H9 (cell line): ENCODE results near the gene CHST1. TPM values are rescaled to one million over a fixed set of nuclear protein-coding genes. Genes with fewer than 3 reads are reported as not detected.

Experiments
- DNase-seq: peaks from one replicate; pipeline ENCODE4 v3.0.0-alpha.2; 2017
- H2AFZ ChIP-seq: one replicate; pipeline ENCODE4 v1.6.1; 2013; ENCODE audit warnings: mild to moderate bottlenecking, low read length, control low read depth, moderate library complexity
- H2AK5ac ChIP-seq: 2 replicates; pipeline ENCODE4 v1.6.1; 2013; ENCODE audit warnings: low read length, control low read depth, mixed read lengths; ENCODE audit not compliant: insufficient read length
- H2BK120ac ChIP-seq: one replicate; pipeline ENCODE4 v1.6.1; 2013; ENCODE audit warnings: low read depth, mild to moderate bottlenecking, low read length, control low read depth, inconsistent platforms; ENCODE audit not compliant: poor library complexity, severe bottlenecking
- H2BK12ac ChIP-seq: 2 replicates; pipeline ENCODE4 v1.6.1; 2013; ENCODE audit warnings: low read length, control low read depth, mixed read lengths, low read depth; ENCODE audit not compliant: insufficient read length
- H2BK15ac ChIP-seq: 2 replicates; pipeline ENCODE4 v1.6.1; 2013; ENCODE audit warnings: low read depth, low read length, control low read depth
- H2BK20ac ChIP-seq: one replicate; pipeline ENCODE4 v1.6.1; 2013; ENCODE audit warnings: low read depth, mild to moderate bottlenecking, low read length, control low read depth, inconsistent platforms; ENCODE audit not compliant: poor library complexity, severe bottlenecking
- H2BK5ac ChIP-seq: 2 replicates; pipeline ENCODE4 v1.6.1; 2013; ENCODE audit warnings: low read length, control low read depth, mixed read lengths; ENCODE audit not compliant: insufficient read length
- H3K14ac ChIP-seq: 2 replicates; pipeline ENCODE4 v1.6.1; 2013; ENCODE audit warnings: low read length, control low read depth; ENCODE audit not compliant: insufficient read depth
- H3K18ac ChIP-seq: 2 replicates; pipeline ENCODE4 v1.6.1; 2013; ENCODE audit warnings: low read depth, mild to moderate bottlenecking, mixed read lengths, low read length, control low read depth; ENCODE audit not compliant: insufficient read length
- H3K23ac ChIP-seq: 2 replicates; pipeline ENCODE4 v1.6.1; 2013; ENCODE audit warnings: low read length, control low read depth, mixed read lengths, low read depth; ENCODE audit not compliant: insufficient read length
- H3K23me2 ChIP-seq: 2 replicates; pipeline ENCODE4 v1.6.1; 2013; ENCODE audit warnings: low read depth, mild to moderate bottlenecking, mixed read lengths, low read length, control low read depth; ENCODE audit not compliant: insufficient read length, poor library complexity, severe bottlenecking
- H3K27ac ChIP-seq: 2 replicates; pipeline ENCODE4 v1.5.1; 2013; ENCODE audit warnings: low read length, control low read depth, mixed read lengths, low read depth; ENCODE audit not compliant: insufficient read length
- H3K27me3 ChIP-seq: 2 replicates; pipeline ENCODE4 v1.6.1; 2013; ENCODE audit warnings: low read length, control low read depth, inconsistent platforms; ENCODE audit not compliant: insufficient read depth
- H3K4ac ChIP-seq: 2 replicates; pipeline ENCODE4 v1.6.1; 2013; ENCODE audit warnings: low read depth, mild to moderate bottlenecking, control low read depth, inconsistent platforms, low read length, moderate library complexity
- H3K4me1 ChIP-seq: 2 replicates; pipeline ENCODE4 v1.6.1; 2013; ENCODE audit warnings: low read length, control low read depth, inconsistent platforms; ENCODE audit not compliant: insufficient read depth
- H3K4me2 ChIP-seq: 2 replicates; pipeline ENCODE4 v1.6.1; 2013; ENCODE audit warnings: low read length, control low read depth, mixed read lengths; ENCODE audit not compliant: insufficient read length, insufficient read depth
- H3K56ac ChIP-seq: 2 replicates; pipeline ENCODE4 v1.6.1; 2013; ENCODE audit warnings: low read depth, mild to moderate bottlenecking, mixed read lengths, low read length, control low read depth; ENCODE audit not compliant: insufficient read length
- H3K79me1 ChIP-seq: 2 replicates; pipeline ENCODE4 v1.6.1; 2013; ENCODE audit warnings: low read depth, mild to moderate bottlenecking, moderate library complexity, low read length, control low read depth, inconsistent platforms; ENCODE audit not compliant: insufficient read depth, poor library complexity, severe bottlenecking
- H3K79me2 ChIP-seq: 2 replicates; pipeline ENCODE4 v1.6.1; 2013; ENCODE audit warnings: low read length, control low read depth, inconsistent platforms; ENCODE audit not compliant: insufficient read depth
- H3K9ac ChIP-seq: 2 replicates; pipeline ENCODE4 v1.6.1; 2013; ENCODE audit warnings: low read length, control low read depth, mixed read lengths; ENCODE audit not compliant: insufficient read length; ENCODE audit errors: extremely low read depth
- H3K9me3 ChIP-seq: one replicate; pipeline ENCODE4 v1.6.1; 2013; ENCODE audit warnings: low read depth, low read length, inconsistent platforms; ENCODE audit not compliant: control insufficient read depth
- H3T11ph ChIP-seq: one replicate; pipeline ENCODE4 v1.6.1; 2013; ENCODE audit warnings: mild to moderate bottlenecking, low read length, control low read depth, inconsistent platforms
- H4K20me1 ChIP-seq: one replicate; pipeline ENCODE4 v1.6.1; 2013; ENCODE audit not compliant: control insufficient read depth, insufficient read length, insufficient read depth
- H4K5ac ChIP-seq: 2 replicates; pipeline ENCODE4 v1.6.1; 2013; ENCODE audit warnings: low read depth, mild to moderate bottlenecking, mixed read lengths, low read length, control low read depth; ENCODE audit not compliant: insufficient read length
- H4K8ac ChIP-seq: replicated peaks from 2 replicates; pipeline ENCODE4 v1.6.1; 2013; ENCODE audit warnings: low read length, control low read depth, mixed read lengths, low read depth; ENCODE audit not compliant: insufficient read length
- H4K91ac ChIP-seq: 2 replicates; pipeline ENCODE4 v1.6.1; 2013; ENCODE audit warnings: low read depth, mild to moderate bottlenecking, moderate library complexity, mixed read lengths, low read length, control low read depth; ENCODE audit not compliant: insufficient read length
- H3K27ac Mint-ChIP-seq, 3 experiments: 2 replicates in 2 of 3; 3 replicates in 1 of 3; pipeline ENCODE4 v1.8.0; 2020 to 2021; ENCODE audit warnings: mixed read lengths in 3 of 3, mild to moderate bottlenecking in 1 of 3, moderate library complexity in 1 of 3
- H3K27me3 Mint-ChIP-seq: 2 replicates; pipeline ENCODE4 v1.8.0; 2021; ENCODE audit warnings: low read depth, mild to moderate bottlenecking, moderate library complexity, mixed read lengths
- H3K36me3 Mint-ChIP-seq, 3 experiments: 2 replicates in 2 of 3; 3 replicates in 1 of 3; pipeline ENCODE4 v1.8.0; 2020 to 2021; ENCODE audit warnings: low read depth in 3 of 3, mixed read lengths in 3 of 3; ENCODE audit not compliant: insufficient read depth in 1 of 3
- H3K4me1 Mint-ChIP-seq, 2 experiments: 2 replicates each; pipeline ENCODE4 v1.8.0; 2020; ENCODE audit warnings: mixed read lengths in 2 of 2
- H3K4me3 Mint-ChIP-seq, 2 experiments: 2 replicates in 1 of 2; 3 replicates in 1 of 2; pipeline ENCODE4 v1.8.0; 2020 to 2021; ENCODE audit warnings: mild to moderate bottlenecking in 2 of 2, mixed read lengths in 2 of 2, moderate library complexity in 1 of 2
- H3K9me3 Mint-ChIP-seq, 2 experiments: 2 replicates in 1 of 2; 3 replicates in 1 of 2; pipeline ENCODE4 v1.8.0; 2020; ENCODE audit warnings: mild to moderate bottlenecking in 2 of 2, mixed read lengths in 2 of 2, moderate library complexity in 1 of 2
- WGBS: extraction: QIAGEN DNeasy Blood & Tissue Kit; methylation state at CpG from one replicate; pipeline ENCODE4 v1.1.7; 2013; ENCODE audit warnings: missing lambda C conversion rate, low lambda C conversion rate, mixed read lengths; ENCODE audit not compliant: insufficient read length; ENCODE audit errors: extremely low coverage; 5-methylcytosine and 5-hydroxymethylcytosine counted together
- total RNA-seq: library from RNA; stranded (reverse); gene quantifications from 2 replicates; pipeline ENCODE4 v1.2.1, GENCODE V29; 2021
- TF ChIP-seq, protein P1 (sequence below): fragments of 200-600 bp; sonication (generic); conservative IDR thresholded peaks from 3 replicates; pipeline ENCODE4 v1.8.0; 2021; ENCODE audit warnings: antibody characterized with exemption, mild to moderate bottlenecking

Gene CHST1
- total RNA-seq, 1 experiment from 2014 or later = 0.57 TPM

DNA sequence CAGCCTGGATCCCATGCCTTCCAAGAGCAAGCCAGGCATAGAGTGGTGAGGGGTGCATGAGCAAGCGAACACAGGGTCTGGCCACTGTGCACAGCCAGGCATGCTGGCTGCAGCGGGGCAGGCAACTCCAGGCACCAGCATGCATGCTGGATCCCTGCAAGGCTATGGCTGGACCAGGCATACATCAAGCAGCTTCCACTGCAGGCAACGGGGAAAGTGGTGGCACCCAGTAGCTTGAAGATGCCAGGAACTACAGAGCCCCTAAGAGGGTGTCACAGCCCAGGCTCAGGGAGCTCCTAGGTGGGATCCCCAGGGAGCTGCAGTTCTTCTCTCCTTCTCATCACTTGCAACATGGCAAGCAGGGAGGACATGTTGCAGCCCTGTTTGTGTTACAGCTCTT is 45.2 kb downstream of the CHST1 start:
- WGBS = no CpG with 5 or more reads among the region's 3 CpGs
- Histone ChIP-seq H3K14ac (no peak overlapping the region), H3K27ac (no peak overlapping the region), H4K91ac (no peak overlapping the region), H2AK5ac (no peak overlapping the region), H3K27me3 (no peaks in the 10 kb centered on the region), H3K18ac (no peak overlapping the region), H3K23me2 (no peaks in the 10 kb centered on the region), H4K8ac (no peak overlapping the region), H4K20me1 (no peaks in the 10 kb centered on the region), H3K79me2 (no peaks in the 10 kb centered on the region), H2BK5ac (no peak overlapping the region), H2BK15ac (no peak overlapping the region), H2AFZ (no peak overlapping the region), H3K4me2 (no peak overlapping the region), H3K56ac (no peak overlapping the region), H3K4ac (no peak overlapping the region), H2BK20ac (no peak overlapping the region), H3K23ac (no peak overlapping the region), H2BK12ac (no peak overlapping the region), H3K79me1 (no peaks in the 10 kb centered on the region), H2BK120ac (no peak overlapping the region), H3K4me1 (no peaks in the 10 kb centered on the region), H3K9me3 (no peaks in the 10 kb centered on the region), H3T11ph (no peak overlapping the region), H3K9ac (no peak overlapping the region), H4K5ac (no peak overlapping the region)
- no peak for DNase-seq
- Mint-ChIP-seq H3K36me3 (peaks cover 0 to 2% (median 2%) of the 10 kb centered on the region in 3 experiments; a peak in 2 of 7 replicates), H3K9me3 (peaks cover 2 to 9% of the 10 kb centered on the region in 2 experiments; a peak in 3 of 5 replicates), H3K27ac (no peak overlapping the region), H3K27me3 (peaks cover 6% of the 10 kb centered on the region), H3K4me1 (peaks cover 12 to 15% of the 10 kb centered on the region in 2 experiments), H3K4me3 (no peak overlapping the region)
- TF ChIP-seq, protein P1, sequence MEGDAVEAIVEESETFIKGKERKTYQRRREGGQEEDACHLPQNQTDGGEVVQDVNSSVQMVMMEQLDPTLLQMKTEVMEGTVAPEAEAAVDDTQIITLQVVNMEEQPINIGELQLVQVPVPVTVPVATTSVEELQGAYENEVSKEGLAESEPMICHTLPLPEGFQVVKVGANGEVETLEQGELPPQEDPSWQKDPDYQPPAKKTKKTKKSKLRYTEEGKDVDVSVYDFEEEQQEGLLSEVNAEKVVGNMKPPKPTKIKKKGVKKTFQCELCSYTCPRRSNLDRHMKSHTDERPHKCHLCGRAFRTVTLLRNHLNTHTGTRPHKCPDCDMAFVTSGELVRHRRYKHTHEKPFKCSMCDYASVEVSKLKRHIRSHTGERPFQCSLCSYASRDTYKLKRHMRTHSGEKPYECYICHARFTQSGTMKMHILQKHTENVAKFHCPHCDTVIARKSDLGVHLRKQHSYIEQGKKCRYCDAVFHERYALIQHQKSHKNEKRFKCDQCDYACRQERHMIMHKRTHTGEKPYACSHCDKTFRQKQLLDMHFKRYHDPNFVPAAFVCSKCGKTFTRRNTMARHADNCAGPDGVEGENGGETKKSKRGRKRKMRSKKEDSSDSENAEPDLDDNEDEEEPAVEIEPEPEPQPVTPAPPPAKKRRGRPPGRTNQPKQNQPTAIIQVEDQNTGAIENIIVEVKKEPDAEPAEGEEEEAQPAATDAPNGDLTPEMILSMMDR = no peak
